Skeletal muscle cell (primary cell): ENCODE data around the gene CLDN15.
"Not testable (repeated sequence)": the region's sequence is repeated elsewhere in the genome, so short reads cannot be mapped to it uniquely, and the experiment has no call there.

Experiments
- DNase-seq: peaks from one replicate; pipeline ENCODE4 v3.0.0-alpha.2; 2010; ENCODE audit warnings: low read depth
- H3K4me3 ChIP-seq: 2 replicates; pipeline ENCODE4 v1.5.1; 2011; ENCODE audit warnings: low read depth, mild to moderate bottlenecking, control low read depth, low read length, moderate library complexity

The CLDN15 gene

DNA sequence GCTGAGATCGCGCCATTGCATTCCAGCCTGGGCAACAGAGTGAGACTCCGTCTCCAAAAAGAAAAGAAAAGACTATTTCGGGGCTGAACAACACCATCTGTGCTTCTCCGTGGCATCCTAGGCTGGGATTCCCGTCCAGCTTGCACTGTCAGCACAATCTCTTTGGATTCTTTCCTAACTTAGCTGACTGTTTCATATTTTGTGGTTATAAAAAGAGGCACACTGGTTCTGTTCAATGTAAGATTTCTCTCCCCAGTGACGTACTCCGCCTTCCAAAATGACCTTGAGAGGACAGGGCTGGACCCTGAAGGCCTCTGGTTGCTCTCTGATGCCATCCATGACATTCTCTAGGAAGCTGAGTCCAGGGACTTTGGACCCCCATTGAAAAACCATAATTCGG is 10.9 kb downstream of the CLDN15 start:
- no peak for DNase-seq
- no peak overlapping the region for H3K4me3 ChIP-seq

DNA sequence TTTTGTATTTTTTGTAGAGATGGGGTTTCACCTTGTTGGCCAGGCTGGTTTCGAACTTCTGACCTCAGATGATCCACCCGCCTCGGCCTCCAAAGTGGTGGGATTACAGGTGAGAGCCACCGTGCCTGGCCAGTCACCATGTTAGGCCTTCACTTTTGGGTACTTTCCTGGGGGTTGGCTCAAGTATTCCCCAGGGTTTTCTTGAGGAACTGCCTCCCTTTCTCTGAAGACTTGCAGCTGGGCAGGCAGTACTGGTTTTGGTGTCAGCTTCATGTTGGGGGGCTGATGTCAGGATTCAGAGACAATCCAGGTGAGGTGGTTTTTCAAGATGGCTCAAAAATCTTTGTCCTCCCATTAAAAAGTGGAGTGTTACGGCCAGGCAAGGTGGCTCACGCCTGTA is 12.0 kb downstream of the CLDN15 start:
- no peak for DNase-seq
- no peak overlapping the region for H3K4me3 ChIP-seq

DNA sequence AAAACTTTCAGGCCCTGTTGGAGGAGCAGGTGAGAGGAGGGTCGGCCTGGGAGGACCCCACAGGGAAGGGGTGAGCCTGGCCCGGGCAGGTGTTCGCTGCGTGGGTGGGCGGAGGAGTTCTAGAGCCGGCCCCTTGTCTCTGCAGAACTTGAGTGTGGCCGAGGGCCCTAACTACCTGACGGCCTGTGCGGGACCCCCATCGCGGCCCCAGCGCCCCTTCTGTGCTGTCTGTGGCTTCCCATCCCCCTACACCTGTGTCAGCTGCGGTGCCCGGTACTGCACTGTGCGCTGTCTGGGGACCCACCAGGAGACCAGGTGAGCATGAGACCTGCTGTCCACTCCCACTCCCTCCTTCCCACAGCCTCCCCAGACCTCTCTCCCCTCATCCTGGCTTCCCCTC is 14.1 kb downstream of the CLDN15 start:
- H3K4me3 ChIP-seq, result no peak overlapping the region

DNA sequence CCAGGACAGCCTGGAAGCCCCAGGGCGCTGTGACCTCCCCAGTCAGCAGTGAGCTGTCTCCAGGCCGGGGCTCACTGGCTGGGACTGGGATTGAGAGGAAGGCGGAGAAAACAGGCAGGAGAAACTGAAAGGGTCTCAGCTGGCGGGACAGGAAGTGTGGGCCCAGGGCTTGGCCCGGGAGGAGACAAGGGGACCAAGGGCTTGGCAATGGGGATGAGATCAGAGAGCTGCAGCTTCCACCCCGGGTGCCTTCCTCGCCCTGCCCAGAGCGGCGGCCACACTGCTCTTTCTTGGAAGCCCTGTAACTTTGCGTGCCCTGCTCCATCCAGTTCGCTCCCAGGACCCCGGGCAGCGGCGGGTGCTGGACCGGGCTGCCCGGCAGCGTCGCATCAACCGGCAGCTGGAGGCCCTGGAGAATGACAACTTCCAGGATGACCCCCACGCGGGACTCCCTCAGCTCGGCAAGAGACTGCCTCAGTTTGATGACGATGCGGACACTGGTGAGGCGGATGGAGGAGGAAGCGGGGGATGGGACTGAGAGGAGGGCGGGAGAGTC is 15.2 kb downstream of the CLDN15 start:
- DNase-seq, result no peak
- no peak overlapping the region for H3K4me3 ChIP-seq

More for the DNA sequence above, 14.1 kb downstream of the CLDN15 start:
- DNase-seq, result no peak

DNA sequence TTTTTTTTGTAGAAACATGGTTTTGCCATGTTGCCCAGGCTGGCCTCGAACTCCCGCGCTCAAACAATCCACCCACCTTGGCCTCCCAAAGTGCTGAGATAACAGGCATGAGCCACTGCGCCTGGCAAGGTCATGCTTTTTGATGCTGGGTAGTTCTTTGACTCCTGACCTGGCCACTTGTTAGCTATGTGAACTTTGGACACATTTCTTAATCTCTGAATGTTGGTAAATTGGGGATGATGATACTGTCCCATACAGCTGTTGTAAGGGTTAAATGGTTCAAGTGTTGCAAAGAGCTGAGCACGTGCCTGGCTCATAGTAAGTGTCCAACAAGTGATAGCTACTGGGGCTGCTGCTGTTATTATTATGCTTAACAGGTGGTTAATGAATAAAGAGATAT is 17.3 kb downstream of the CLDN15 start:
- no peak for DNase-seq
- H3K4me3 ChIP-seq, result no peak overlapping the region

DNA sequence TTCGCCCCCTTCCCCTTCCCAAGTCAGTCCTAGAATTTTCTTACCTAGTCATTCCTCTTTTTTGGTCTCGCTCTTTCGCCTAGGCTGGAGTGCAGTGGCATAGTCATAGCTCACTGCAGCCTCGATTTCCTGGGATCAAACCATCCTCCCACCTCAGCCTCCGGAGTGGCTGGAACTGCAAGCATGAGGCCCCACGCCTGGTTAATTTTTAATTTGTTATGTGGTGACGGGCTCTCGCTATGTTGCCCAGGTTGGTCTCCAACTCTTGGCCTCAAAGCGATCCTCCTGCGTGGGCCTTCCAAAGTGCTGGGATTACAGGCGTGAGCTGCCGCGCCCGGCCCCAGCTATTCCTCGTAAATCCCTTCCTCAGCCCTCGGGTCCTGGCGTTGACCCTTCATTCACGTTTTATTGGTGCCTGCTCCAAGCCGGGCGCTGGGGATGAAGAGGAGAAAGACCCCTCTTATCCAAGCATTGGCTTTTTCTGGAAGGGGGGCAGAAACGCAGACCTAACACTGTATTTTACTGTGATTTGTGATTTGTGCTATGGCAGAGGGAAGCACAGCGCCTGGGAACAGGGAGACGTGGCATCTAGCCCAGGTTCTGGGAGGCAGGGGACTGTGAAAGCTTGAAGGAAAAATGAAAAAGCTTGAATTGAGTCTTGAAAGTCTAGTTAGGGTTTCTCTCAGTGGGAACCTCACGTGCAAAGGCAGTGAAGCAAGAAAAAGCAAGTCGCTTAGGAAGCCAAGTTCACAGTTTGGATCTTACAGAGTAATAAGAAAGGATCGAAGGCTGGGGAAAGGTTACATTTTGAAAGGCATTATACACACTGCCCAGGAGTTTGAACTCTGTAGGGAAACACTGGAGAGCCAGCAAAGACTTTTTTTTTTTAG is 19.1 kb downstream of the CLDN15 start:
- H3K4me3 ChIP-seq, result peak overlapping the region; percentile 96
- DNase-seq, result no peak

DNA sequence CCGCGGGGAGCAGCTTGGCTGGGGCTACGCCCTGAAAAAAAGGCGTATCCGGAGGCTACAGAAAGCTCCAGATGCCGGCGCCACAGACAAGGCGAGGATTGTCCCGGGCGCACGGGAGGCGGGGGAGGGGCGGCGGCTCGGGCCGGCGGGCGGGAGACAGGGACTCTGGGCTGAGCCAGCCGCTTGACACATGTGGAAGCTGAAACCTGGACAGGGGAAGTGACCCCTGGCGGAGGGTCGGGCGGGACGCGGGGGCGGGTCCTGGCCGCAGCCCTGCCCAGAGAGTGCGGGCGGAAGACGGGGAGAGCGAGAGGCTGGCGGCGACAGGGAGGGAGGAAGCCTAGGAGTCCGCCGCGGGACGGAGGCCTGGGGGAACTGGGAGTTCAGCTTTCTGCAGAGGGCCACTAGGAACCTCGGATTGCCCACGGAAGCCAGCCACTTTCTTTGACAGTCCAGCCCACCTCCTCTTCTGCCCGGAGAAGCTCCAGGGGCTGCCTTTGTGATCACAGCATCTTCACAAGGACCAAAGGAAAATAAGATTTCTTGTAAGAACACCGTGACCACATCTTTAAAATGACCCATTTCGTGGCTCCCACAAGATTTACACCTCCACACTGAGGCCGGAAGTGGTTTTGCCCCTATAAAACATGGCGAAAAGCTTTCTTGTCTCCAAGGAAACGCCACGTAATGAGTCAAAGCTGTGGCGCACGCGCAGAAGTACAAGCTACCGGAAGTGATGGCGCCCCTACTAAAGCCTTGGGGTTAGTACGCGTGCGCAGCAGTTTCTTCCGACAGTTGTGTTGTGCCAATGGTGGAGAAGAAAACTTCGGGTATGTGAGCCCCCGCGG is 20.0 kb downstream of the CLDN15 start, which contains the start of the genes PLOD3 and ZNHIT1:
TSS of gene PLOD3 (minus strand) at position 194 of the 848 bp plus-strand sequence. CDS start 307 bp downstream, outside the sequence.
TSS of gene ZNHIT1 (plus strand) at position 778 of the 848 bp plus-strand sequence. CDS start at position 809, 31 bp downstream.
- peak; percentile 91 for DNase-seq

DNA sequence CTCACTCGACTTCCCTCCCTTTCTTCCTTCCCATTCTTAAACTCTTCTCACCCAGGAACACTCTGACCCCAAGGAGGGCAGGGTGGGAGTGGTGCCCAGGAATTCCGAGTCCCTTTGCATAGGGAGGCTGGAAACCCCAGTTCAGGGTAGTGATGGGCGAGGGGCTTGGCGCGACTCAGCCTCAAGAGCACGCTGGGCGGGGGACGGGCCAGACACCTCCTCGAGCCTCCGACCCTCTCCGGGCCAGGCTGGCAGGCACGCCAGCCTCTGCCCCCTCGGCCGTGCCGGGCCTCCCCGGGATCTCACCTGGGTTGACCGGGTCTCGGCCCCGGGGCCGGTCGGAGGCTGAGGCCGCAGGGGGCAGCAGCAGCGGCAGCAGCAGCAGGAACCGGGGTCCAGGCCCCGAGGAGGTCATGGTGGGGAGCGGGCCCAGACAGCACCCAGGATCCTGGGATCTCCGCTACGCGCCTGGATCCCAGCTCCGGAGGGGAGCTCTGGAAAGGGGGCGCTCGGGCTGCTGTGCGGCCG is 20.7 kb downstream of the CLDN15 start:
- peak overlapping the region; percentile 96 for H3K4me3 ChIP-seq
- no peak for DNase-seq

More for the DNA sequence above, 20.0 kb downstream of the CLDN15 start, which contains the start of the genes PLOD3 and ZNHIT1:
- peak within 1 kb of the TSS; percentile 96 for H3K4me3 ChIP-seq

DNA sequence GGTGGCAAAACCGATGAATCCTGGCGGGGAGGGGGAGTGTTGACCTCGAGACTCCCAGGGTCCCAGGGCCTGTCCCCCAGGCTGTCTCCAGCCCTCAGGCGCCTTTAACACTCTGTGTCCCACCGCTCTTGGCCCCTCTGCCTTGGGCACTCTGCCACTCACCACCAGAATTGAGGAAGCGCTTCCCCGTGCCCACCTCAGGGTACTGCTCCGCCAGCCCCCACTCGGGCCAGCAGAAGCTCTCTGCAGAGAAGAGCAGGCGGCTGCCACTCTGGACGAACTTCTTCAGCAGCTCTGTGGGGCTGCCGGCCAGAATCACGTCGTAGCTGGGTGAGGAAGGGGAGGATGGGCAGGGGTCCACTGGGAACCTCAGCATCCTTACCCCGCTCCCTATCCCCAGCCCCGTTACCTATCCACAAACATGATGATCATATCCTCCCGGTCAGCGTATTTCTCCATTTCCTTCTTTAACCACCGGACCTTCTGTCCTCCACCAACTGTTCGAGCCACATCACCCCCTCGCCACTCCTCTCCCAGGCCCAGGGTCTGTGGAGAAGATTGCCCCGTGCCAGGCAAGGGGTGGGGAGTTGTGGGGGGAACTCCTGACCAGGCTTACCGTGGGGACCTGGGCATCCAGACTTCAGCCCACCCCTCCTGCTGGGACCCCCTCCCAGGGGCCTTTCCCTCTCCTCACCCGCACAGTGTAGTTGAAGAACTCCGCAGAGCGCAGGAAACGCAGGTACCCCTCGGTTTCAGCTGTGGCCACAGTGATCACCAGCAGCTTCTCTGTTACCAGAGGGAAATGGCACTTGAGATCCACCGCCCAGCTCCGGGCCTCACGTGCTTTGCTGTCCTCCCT is 21.4 kb downstream of the CLDN15 start:
- peak overlapping the region; percentile 96 for H3K4me3 ChIP-seq
- DNase-seq, result no peak

DNA sequence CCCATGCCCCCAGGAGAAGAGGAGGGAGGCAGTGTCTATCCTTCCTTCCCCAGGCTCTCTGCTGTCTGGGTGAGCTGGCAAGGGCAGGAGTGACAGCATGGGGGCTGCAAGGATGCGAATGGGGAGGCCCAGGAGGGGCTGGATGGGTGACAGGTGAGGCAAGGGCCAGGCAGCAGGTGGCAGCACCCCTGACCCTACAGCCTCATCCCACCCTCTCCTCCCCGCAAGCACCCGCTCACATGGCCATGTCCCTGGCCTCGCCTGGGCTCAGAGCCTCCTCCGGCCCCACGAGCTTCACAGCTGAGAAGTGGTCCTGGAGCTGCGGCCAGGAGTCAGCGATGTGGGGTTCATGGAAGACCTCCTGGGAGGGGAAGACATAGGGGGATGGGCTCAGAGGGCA is 25.6 kb downstream of the CLDN15 start:
- DNase-seq, result no peak
- no peak overlapping the region for H3K4me3 ChIP-seq

DNA sequence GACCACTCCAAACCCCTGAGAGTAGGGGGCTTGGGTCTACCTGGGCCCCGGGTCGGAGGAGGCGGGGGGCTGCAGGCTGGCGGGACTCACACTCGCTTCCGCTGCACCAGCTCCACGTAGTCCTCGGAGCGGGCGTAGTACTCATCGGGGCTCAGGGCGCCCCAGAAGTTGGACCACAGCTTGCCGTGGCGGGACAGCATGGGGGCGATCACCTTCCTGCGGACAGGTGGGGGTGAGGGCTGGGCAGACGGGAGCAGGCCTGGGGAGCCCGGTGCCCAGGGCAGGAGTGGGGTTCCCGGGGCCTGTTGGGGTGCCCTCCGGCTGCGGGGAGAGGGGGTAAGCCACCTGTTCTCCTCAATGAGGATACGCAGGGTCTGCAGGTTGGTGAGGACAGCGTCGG is 26.1 kb downstream of the CLDN15 start:
- no peak for DNase-seq
- H3K4me3 ChIP-seq, result no peak overlapping the region

DNA sequence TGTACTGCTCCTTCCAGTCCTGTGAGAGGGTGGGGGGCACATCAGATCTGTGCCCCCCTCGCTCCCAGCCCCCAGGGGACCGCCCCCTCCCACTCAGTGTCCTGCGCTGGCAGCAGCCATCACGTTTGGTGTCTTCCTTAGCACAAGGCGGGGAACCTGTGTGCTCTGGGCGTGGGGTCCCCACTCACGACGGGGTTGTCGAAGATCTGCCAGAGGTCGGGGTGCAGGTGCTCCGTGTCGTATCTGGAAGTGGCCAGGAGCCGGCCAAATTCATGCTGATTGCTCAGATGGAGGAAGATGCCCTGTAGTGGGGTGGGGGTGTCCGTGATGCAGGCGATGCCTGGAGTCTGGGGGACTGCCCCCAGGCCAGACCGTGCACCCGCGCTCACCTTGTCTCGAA is 27.5 kb downstream of the CLDN15 start:
- H3K4me3 ChIP-seq, result no peak overlapping the region
- DNase-seq, result no peak

DNA sequence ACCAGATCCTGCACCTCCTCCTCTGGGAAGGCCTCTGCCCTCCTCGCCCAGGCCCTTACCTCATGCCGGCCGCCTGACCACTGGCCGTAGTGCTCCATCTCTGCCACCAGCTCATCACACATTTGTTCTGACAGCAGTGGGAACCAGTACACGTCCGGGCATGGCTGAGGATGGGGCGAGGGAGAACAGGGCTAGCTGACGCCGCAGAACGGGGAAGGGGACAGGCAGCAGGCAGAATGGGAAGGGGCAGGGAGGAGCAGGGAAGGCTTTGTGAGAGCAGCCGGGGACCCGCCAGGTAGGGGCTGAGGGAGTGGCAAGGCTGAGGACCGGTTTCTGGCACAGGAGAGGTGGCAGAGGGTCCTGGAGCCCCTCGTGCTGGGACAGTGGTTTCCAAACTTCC is 28.8 kb downstream of the CLDN15 start:
- H3K4me3 ChIP-seq, result no peak overlapping the region
- no peak for DNase-seq

DNA sequence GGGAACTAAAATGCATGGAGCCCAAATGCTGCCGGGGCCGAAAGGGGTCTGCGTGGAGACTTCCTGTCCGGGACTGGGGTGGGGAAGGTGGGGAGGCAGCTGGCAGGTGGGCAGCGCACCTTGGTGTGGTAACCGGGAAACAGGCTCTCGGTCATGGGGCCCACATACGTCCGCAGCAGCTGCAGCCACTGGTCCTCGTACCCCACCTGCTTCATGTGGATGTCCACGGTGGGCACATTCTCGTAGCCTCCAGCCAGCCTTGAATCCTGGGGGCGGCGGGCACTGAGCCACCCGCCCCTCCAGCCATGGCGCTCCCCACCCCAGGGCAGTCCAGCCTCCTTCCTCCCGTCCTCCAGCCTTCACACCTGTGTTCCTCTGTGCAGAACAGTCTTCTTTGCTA is 30.1 kb downstream of the CLDN15 start:
- DNase-seq, result no peak
- H3K4me3 ChIP-seq, result no peak overlapping the region

DNA sequence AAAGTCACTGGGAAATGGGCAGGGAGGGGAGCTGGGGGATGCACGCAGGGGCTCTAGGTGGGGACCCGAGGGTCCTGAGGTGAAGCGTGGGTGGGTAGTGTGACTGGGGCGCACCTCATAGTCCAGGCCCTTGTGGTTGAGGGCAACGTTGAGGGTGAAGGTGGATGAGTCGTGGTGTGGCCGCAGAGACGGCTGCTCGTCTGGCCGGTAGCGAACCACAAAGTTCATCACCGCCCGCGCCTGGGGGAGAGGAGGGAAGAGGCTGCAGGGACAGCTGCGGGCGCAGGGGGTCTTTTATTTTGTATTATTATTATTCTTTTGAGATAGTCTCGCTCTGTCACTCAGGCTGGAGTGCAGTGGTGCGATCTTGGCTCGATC is 30.9 kb downstream of the CLDN15 start:
- DNase-seq, result no peak
- no peak overlapping the region for H3K4me3 ChIP-seq

DNA sequence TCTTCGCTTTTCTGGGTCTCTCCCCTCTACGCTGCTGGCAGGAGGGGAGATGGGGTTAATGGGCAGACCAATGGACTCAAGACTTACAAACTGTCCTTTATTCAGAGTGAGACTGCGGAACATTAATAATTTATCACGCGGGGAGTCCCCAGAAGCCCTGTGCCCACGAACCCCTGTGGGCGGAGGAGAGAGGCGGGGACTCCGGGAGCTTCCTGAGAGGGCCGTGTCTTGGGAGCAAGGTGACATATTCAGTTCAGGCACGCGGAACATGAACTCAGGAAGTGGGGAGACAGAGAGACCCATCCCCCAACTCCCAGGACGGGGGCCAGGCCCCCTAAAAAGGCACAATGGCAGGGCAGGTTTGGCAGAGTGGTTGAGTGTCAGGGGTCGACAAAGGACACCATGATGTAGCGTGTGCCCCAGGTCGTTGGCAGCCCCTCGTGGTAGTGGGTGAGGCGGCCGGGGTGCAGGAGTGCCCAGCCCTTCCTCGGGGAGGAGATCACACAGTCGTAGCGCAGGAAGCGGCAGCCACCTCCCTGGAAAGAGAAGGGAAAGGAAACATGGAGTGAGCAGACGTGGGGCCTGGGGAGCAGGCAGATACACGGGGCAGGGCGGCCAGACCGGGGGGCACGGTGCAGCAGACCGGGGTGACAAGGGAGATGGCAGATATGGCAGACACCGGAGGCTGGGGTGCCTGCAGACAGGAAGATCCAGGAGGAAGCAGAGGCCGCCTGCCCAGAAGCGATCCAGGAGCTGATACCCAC is 31.5 kb downstream of the CLDN15 start:
- no peak for DNase-seq
- H3K4me3 ChIP-seq, result no peak overlapping the region

DNA sequence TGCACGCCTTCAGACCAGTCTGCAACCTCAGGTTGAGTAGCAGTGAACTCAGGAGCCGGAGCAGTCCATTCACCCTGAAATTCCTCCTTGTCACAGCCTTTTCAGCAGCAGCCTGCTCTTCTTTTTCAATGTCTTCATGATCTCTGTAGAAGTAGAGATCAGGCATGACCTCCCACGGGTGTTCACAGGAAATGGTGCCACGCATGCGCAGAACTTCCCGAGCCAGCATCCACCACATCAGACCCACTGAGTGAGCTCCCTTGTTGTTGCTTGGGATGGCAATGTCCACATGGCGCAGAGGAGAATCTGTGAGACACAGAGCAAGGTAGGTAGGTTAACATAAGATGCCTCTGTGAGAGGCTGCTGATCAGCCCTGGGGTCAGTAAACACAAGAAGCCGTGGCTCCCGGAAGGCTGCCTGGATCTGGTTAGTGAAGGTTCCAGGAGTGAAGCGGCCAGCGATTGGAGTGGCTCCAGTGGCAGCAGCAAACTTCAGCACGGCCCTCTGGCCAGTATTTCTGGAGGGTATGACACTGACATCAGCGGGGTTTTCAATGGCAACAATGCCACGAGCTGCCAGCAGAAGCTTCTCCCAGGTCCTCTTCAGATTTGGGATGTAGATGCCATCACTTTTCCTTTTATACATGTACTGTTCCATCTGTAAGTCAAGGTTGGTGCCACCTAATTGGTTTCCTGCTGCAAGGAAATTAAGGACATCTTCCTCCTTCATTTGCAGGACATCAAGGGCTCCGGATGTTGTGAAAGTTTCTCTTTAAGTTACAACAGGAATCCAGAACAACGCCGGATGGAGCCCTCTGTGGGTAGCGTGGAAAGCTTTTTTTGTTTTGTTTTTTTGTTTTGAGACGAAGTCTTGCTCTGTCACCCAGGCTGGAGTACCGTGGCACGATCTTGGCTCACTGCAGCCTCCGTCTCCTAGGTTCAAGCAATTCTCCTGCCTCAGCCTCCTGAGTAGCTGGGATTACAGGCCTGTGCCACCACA is 33.6 kb downstream of the CLDN15 start:
- H3K4me3 ChIP-seq, DNase-seq: not testable (repeated sequence)
